Stomach (tissue), 4 donors: ENCODE measurements around the gene CD59.

Experiments
- CTCF ChIP-seq, 7 experiments: fragments of 450-650 bp in 4 of 7; fragments of 200-600 bp in 3 of 7; sonication (generic) in 3 of 7; IDR thresholded peaks; one replicate each; pipeline ENCODE4 v1.5.1; 2016 to 2019; ENCODE audit warnings: antibody characterized with exemption in 7 of 7, control low read depth in 2 of 7, mild to moderate bottlenecking in 1 of 7
- POLR2A ChIP-seq, 4 donors: fragments of 450-650 bp; IDR thresholded peaks; one replicate each; pipeline ENCODE4 v1.6.1; 2016; ENCODE audit warnings: antibody characterized with exemption in 4 of 4, control low read depth in 2 of 4, mild to moderate bottlenecking in 1 of 4, moderate library complexity in 1 of 4

- TF ChIP-seq CTCF (IDR thresholded peaks at IDR 0.05) (no peak), POLR2A (IDR thresholded peaks at IDR 0.05) (no peak)
Measured at GRCh38 chr11:33751878-33752277, 15.7 kb upstream of the CD59 start.
